Nephron progenitor cell (in vitro differentiated cells): ENCODE measurements around the gene ACTRT2.

Experiments used
- DNase-seq: peaks from one replicate; pipeline ENCODE4 v3.0.0; 2021
- H3K27ac Mint-ChIP-seq: 2 replicates; pipeline ENCODE4 v1.8.0; 2021; ENCODE audit warnings: mild to moderate bottlenecking, moderate library complexity, mixed read lengths
- H3K27me3 Mint-ChIP-seq: 2 replicates; pipeline ENCODE4 v1.8.0; 2021; ENCODE audit warnings: mild to moderate bottlenecking, low read depth, mixed read lengths; ENCODE audit not compliant: poor library complexity
- H3K36me3 Mint-ChIP-seq: 2 replicates; pipeline ENCODE4 v1.8.0; 2021; ENCODE audit warnings: low read depth, mixed read lengths
- H3K4me1 Mint-ChIP-seq: 2 replicates; pipeline ENCODE4 v1.8.0; 2021; ENCODE audit warnings: mixed read lengths
- H3K4me3 Mint-ChIP-seq: 2 replicates; pipeline ENCODE4 v1.8.0; 2021; ENCODE audit warnings: mild to moderate bottlenecking, moderate library complexity, mixed read lengths
- H3K9me3 Mint-ChIP-seq: 2 replicates; pipeline ENCODE4 v1.8.0; 2021; ENCODE audit warnings: mild to moderate bottlenecking, moderate library complexity, mixed read lengths
- CTCF ChIP-seq: fragments of 200-600 bp; sonication (generic); IDR thresholded peaks from 2 replicates; pipeline ENCODE4 v1.5.0; 2021; ENCODE audit warnings: antibody characterized with exemption

The ACTRT2 gene

GRCh38 chr1:3028531-3029282, 7.4 kb downstream of the ACTRT2 start:
- Mint-ChIP-seq H3K36me3 (no peaks in the 10 kb centered on the region), H3K4me1 (no peaks in the 10 kb centered on the region), H3K4me3 (no peak overlapping the region), H3K27ac (no peak overlapping the region), H3K9me3 (peaks cover 22% of the 10 kb centered on the region), H3K27me3 (peaks cover 10% of the 10 kb centered on the region)
- no peak for TF ChIP-seq CTCF
- no peak for DNase-seq

- Mint-ChIP-seq H3K4me1 (no peaks in the 10 kb centered on the region), H3K4me3 (no peak overlapping the region), H3K27me3 (peaks cover 9% of the 10 kb centered on the region), H3K9me3 (peaks cover 17% of the 10 kb centered on the region), H3K27ac (no peak overlapping the region), H3K36me3 (no peaks in the 10 kb centered on the region)
- no peak for TF ChIP-seq CTCF
- no peak for DNase-seq
Measured at GRCh38 chr1:3029481-3029961, 8.3 kb downstream of the ACTRT2 start.

GRCh38 chr1:3029991-3030662, 8.9 kb downstream of the ACTRT2 start:
- Mint-ChIP-seq H3K4me3 (no peak overlapping the region), H3K27me3 (peaks cover 9% of the 10 kb centered on the region), H3K27ac (no peak overlapping the region), H3K4me1 (no peaks in the 10 kb centered on the region), H3K36me3 (no peaks in the 10 kb centered on the region), H3K9me3 (peaks cover 20% of the 10 kb centered on the region)
- no peak for DNase-seq
- TF ChIP-seq CTCF: no peak

- no peak overlapping the region for H3K27ac Mint-ChIP-seq
- H3K9me3 Mint-ChIP-seq: peaks cover 25% of the 10 kb centered on the region
Measured at GRCh38 chr1:3030663-3031381, 9.6 kb downstream of the ACTRT2 start.

More at GRCh38 chr1:3030663-3031381, 9.6 kb downstream of the ACTRT2 start:
- no peaks in the 10 kb centered on the region for H3K4me1 Mint-ChIP-seq
- TF ChIP-seq CTCF: no peak
- H3K27me3 Mint-ChIP-seq: peaks cover 9% of the 10 kb centered on the region
- DNase-seq: no peak
- no peaks in the 10 kb centered on the region for H3K36me3 Mint-ChIP-seq
- no peak overlapping the region for H3K4me3 Mint-ChIP-seq
